Measurements from ENCODE around the gene FOXN3.

The FOXN3 gene

DNA sequence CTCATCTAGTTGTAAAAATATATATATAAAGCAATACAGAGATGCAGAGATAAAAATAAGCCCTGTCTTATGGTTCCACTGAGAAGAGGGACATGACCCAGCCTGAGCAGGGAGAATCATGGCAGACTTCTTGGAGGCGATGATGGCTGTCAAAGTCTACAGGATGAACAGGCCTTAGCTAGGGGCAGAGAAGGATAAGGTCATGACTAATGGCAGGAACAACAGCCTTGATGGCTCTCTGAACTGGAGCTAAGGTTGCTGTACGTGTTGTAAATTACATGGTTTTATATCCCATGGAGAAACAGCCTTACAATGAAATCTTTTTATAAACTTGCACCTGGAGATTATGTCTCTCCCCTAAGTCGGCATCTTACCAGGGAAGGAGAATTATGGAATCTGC lies 32.4 kb downstream of the FOXN3 start:
- no peak overlapping the region for H3K27ac ChIP-seq (ENCODE audit: low read length)
- DNase-seq (ENCODE audit: low read depth, low spot score) = no peak
- no CpG with 5 or more reads among the region's 3 CpGs for WGBS (ENCODE audit: insufficient coverage, insufficient read length)
- no peaks in the 10 kb centered on the region for H3K36me3 ChIP-seq (ENCODE audit: control insufficient read depth, insufficient read depth, low read length)
- peaks cover 4% of the 10 kb centered on the region for H3K4me1 ChIP-seq (ENCODE audit: control insufficient read depth, insufficient read depth, low read length)
- H3K9me3 ChIP-seq (ENCODE audit: control insufficient read depth, insufficient read depth, low read length) = no peaks in the 10 kb centered on the region
- H3K27me3 ChIP-seq (ENCODE audit: control insufficient read depth, insufficient read depth, low read length) = no peaks in the 10 kb centered on the region
- no peak overlapping the region for H3K4me3 ChIP-seq (ENCODE audit: low read length)

DNA sequence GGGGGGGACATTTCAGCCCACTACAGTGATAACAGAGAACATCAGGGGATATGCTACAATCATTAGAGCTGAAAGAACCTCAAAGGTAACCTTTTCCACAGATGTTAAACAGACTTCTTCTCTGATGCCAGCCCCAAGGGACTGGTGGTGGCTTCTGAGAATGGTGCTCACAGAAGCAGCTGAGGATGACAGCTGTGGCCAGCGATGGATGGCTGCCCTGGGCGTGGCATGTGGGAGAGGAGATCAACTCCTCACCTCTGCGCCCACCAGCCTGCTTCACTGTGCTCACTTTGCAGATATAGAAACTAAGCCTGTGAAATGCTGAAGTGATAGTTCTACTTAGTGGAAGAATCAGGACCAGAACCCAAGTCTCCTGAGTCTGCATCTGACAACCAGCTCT lies 33.0 kb downstream of the FOXN3 start:
- DNase-seq (ENCODE audit: low read depth, low spot score) = no peak
- H3K4me3 ChIP-seq (ENCODE audit: low read length) = no peak overlapping the region
- no peaks in the 10 kb centered on the region for H3K27me3 ChIP-seq (ENCODE audit: control insufficient read depth, insufficient read depth, low read length)
- WGBS (ENCODE audit: insufficient coverage, insufficient read length) = no CpG with 5 or more reads among the region's 3 CpGs
- no peaks in the 10 kb centered on the region for H3K9me3 ChIP-seq (ENCODE audit: control insufficient read depth, insufficient read depth, low read length)
- H3K27ac ChIP-seq (ENCODE audit: low read length) = no peak overlapping the region
- peaks cover 4% of the 10 kb centered on the region for H3K4me1 ChIP-seq (ENCODE audit: control insufficient read depth, insufficient read depth, low read length)
- no peaks in the 10 kb centered on the region for H3K36me3 ChIP-seq (ENCODE audit: control insufficient read depth, insufficient read depth, low read length)

- Histone ChIP-seq H3K4me3 (ENCODE audit: low read length) (no peak overlapping the region), H3K4me1 (ENCODE audit: control insufficient read depth, insufficient read depth, low read length) (peaks cover 4% of the 10 kb centered on the region), H3K9me3 (ENCODE audit: control insufficient read depth, insufficient read depth, low read length) (no peaks in the 10 kb centered on the region), H3K27me3 (ENCODE audit: control insufficient read depth, insufficient read depth, low read length) (no peaks in the 10 kb centered on the region), H3K36me3 (ENCODE audit: control insufficient read depth, insufficient read depth, low read length) (no peaks in the 10 kb centered on the region), H3K27ac (ENCODE audit: low read length) (no peak overlapping the region)
- WGBS (ENCODE audit: insufficient coverage, insufficient read length) = no CpG with 5 or more reads among the region's 14 CpGs
- DNase-seq (ENCODE audit: low read depth, low spot score) = no peak
These were observed 33.9 kb downstream of the FOXN3 start for GRCh38 chr14:89382901-89383845.

DNA sequence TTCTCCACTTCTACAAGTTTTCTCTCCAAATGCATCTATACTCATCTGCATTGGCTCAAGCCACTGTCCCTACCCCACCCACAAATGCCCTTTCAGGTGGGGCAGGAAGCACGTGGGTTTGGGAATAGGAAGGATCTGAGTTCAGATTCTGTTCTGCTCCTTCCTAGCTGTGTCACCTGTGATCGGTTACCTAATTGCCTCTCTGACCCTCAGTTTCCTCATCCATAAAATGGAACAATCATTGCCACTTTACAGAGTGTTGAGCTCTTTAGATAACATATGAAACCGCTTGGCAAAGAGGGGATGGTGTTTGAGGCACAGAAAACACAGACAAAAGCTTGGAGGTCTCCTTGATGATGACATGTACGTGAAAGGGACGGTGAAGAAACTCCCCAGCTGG lies 34.5 kb downstream of the FOXN3 start:
- Histone ChIP-seq H3K36me3 (ENCODE audit: control insufficient read depth, insufficient read depth, low read length) (no peaks in the 10 kb centered on the region), H3K4me3 (ENCODE audit: low read length) (no peak overlapping the region), H3K9me3 (ENCODE audit: control insufficient read depth, insufficient read depth, low read length) (no peaks in the 10 kb centered on the region), H3K4me1 (ENCODE audit: control insufficient read depth, insufficient read depth, low read length) (peaks cover 4% of the 10 kb centered on the region), H3K27ac (ENCODE audit: low read length) (no peak overlapping the region), H3K27me3 (ENCODE audit: control insufficient read depth, insufficient read depth, low read length) (no peaks in the 10 kb centered on the region)
- WGBS (ENCODE audit: insufficient coverage, insufficient read length) = no CpG with 5 or more reads among the region's 5 CpGs
- no peak for DNase-seq (ENCODE audit: low read depth, low spot score)

DNA sequence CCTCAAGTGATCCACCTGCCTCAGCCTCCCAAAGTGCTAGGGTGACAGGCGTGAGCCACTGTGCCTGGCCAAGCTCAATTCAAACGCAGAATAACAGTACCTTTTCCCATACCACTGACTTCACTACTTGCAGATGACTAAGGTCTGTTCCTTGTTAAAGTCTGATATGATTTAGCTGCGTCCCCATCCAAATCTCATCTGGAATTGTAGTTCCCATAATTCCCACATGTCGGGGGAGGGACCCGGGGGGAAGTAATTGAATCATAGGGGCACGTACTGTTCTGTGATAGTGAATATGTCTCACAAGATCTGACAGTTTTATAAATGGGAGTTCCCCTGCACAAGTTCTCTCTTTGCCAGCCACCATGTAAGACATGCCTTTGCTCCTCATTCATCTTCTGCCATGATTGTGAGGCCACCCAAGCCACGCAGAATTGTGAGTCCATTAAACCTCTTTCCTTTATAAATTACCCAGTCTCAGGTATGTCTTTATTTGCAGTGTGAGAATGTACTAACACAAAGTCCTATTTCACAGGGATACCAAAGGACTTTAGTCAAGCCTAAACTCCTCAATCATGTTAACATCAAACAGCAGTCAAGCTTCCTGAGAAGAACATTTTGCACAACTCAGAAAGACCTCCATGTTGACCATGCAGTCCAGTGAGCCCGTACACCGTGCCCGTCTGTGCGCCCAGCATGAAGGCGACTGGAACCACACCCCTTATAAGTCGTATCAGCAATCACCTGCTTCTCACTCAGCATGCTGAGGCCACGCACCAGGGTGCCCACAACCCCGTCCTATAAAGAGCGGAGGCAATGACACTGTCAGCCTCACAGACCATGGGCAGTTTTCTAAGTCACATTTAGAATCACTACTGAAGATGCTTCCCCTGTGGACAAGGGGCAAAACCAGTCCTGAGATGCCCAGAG lies 36.9 kb downstream of the FOXN3 start:
- Histone ChIP-seq H3K27ac (ENCODE audit: low read length) (no peak overlapping the region), H3K4me1 (ENCODE audit: control insufficient read depth, insufficient read depth, low read length) (no peaks in the 10 kb centered on the region), H3K4me3 (ENCODE audit: low read length) (no peak overlapping the region), H3K27me3 (ENCODE audit: control insufficient read depth, insufficient read depth, low read length) (no peaks in the 10 kb centered on the region), H3K36me3 (ENCODE audit: control insufficient read depth, insufficient read depth, low read length) (no peaks in the 10 kb centered on the region), H3K9me3 (ENCODE audit: control insufficient read depth, insufficient read depth, low read length) (no peaks in the 10 kb centered on the region)
- no CpG with 5 or more reads among the region's 16 CpGs for WGBS (ENCODE audit: insufficient coverage, insufficient read length)
- DNase-seq (ENCODE audit: low read depth, low spot score) = no peak

GRCh38 chr14:89379006-89379405 lies 38.0 kb downstream of the FOXN3 start:
- Histone ChIP-seq H3K9me3 (ENCODE audit: control insufficient read depth, insufficient read depth, low read length) (no peaks in the 10 kb centered on the region), H3K27me3 (ENCODE audit: control insufficient read depth, insufficient read depth, low read length) (no peaks in the 10 kb centered on the region), H3K4me3 (ENCODE audit: low read length) (no peak overlapping the region), H3K4me1 (ENCODE audit: control insufficient read depth, insufficient read depth, low read length) (no peaks in the 10 kb centered on the region), H3K27ac (ENCODE audit: low read length) (no peak overlapping the region), H3K36me3 (ENCODE audit: control insufficient read depth, insufficient read depth, low read length) (no peaks in the 10 kb centered on the region)
- DNase-seq (ENCODE audit: low read depth, low spot score) = no peak
- no CpG with 5 or more reads among the region's 9 CpGs for WGBS (ENCODE audit: insufficient coverage, insufficient read length)

DNA sequence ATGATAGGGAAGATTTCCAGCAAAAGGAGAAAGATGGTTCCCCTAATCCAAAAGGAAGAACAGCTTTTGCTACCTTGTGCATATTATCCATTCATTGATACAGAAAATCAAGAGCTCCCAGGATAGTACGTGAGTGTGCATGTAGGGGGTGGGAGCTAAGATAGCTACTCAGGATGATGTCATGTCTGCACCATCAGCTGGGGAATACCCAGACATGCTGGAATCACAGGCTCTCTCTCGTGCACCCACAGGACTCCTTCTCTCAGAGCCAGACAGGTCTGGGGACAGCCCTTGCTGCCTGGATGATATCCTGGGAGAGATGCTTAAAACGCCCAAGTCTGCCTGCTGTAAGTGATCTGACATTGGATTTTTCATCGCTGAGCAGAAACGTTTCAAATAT lies 38.9 kb downstream of the FOXN3 start:
- Histone ChIP-seq H3K9me3 (ENCODE audit: control insufficient read depth, insufficient read depth, low read length) (no peaks in the 10 kb centered on the region), H3K4me1 (ENCODE audit: control insufficient read depth, insufficient read depth, low read length) (no peaks in the 10 kb centered on the region), H3K27me3 (ENCODE audit: control insufficient read depth, insufficient read depth, low read length) (no peaks in the 10 kb centered on the region), H3K4me3 (ENCODE audit: low read length) (no peak overlapping the region), H3K36me3 (ENCODE audit: control insufficient read depth, insufficient read depth, low read length) (no peaks in the 10 kb centered on the region), H3K27ac (ENCODE audit: low read length) (no peak overlapping the region)
- DNase-seq (ENCODE audit: low read depth, low spot score) = no peak
- WGBS (ENCODE audit: insufficient coverage, insufficient read length) = no CpG with 5 or more reads among the region's 5 CpGs

DNA sequence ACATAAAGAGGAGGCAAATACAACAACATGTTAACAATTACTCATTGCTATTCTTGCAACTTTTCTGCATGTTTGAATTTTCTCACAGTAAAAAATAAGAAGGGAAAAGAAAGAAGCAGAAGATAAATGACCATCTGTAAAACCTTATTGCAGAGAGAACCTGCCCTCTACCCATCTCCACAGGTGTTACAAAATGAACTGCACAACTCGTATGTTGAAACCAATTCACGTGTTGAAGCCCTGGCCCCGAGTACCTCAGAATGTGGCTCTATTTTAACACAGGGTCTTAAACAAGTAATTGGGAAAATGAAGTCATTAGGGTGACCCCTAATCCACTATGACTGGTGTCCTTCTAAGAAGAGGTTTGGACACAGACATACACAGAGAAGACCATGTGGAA lies 39.5 kb downstream of the FOXN3 start:
- H3K27me3 ChIP-seq (ENCODE audit: control insufficient read depth, insufficient read depth, low read length) = no peaks in the 10 kb centered on the region
- H3K9me3 ChIP-seq (ENCODE audit: control insufficient read depth, insufficient read depth, low read length) = no peaks in the 10 kb centered on the region
- WGBS (ENCODE audit: insufficient coverage, insufficient read length) = no CpG with 5 or more reads among the region's 3 CpGs
- H3K4me1 ChIP-seq (ENCODE audit: control insufficient read depth, insufficient read depth, low read length) = no peaks in the 10 kb centered on the region
- no peak overlapping the region for H3K4me3 ChIP-seq (ENCODE audit: low read length)
- H3K36me3 ChIP-seq (ENCODE audit: control insufficient read depth, insufficient read depth, low read length) = no peaks in the 10 kb centered on the region
- no peak overlapping the region for H3K27ac ChIP-seq (ENCODE audit: low read length)
- no peak for DNase-seq (ENCODE audit: low read depth, low spot score)

DNA sequence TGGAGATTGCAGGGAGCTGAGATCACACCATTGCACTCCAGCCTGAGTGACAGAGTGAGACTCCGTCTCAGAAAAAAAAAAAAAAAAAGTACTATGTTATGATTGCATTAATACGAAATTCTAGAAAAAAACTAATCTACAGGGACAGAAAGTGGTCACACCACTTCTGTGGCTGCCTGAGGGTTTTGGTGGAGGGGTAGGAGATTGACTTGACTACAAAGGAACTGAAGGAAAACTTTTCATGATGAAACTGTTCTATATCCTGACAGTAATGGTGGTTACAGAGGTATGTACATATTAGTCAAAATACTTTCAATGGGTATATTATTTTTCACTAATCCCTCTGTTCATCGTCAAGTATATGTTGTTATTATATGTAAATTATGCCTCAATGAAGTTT lies 42.1 kb downstream of the FOXN3 start:
- H3K9me3 ChIP-seq (ENCODE audit: control insufficient read depth, insufficient read depth, low read length) = no peaks in the 10 kb centered on the region
- no CpG with 5 or more reads among the region's 3 CpGs for WGBS (ENCODE audit: insufficient coverage, insufficient read length)
- H3K4me3 ChIP-seq (ENCODE audit: low read length) = no peak overlapping the region
- no peaks in the 10 kb centered on the region for H3K27me3 ChIP-seq (ENCODE audit: control insufficient read depth, insufficient read depth, low read length)
- no peaks in the 10 kb centered on the region for H3K4me1 ChIP-seq (ENCODE audit: control insufficient read depth, insufficient read depth, low read length)
- no peak for DNase-seq (ENCODE audit: low read depth, low spot score)
- H3K27ac ChIP-seq (ENCODE audit: low read length) = no peak overlapping the region
- H3K36me3 ChIP-seq (ENCODE audit: control insufficient read depth, insufficient read depth, low read length) = no peaks in the 10 kb centered on the region

DNA sequence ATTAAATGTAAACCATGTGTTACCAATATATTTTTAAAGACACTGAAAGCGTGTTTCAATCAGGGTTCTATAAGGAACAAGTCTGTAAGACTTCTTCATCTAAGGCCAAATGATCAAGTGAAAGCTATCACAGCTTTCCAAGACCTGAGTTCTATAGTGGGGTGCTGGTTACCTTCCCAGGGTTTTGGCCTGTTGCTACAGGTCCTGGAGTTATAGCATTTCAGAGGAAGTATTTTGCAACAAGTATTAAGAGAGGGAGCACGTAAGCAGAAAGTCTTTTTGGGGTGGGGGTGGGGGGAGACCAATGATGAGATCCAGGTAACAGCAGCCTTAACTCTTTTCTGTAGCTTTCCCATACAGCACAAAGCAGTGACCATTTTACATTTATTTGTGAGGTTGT lies 43.8 kb downstream of the FOXN3 start:
- no peaks in the 10 kb centered on the region for H3K36me3 ChIP-seq (ENCODE audit: control insufficient read depth, insufficient read depth, low read length)
- no peak overlapping the region for H3K4me3 ChIP-seq (ENCODE audit: low read length)
- 0 out of 2 replicates have a peak, but pooled peaks cover 2% of the 10 kb centered on the region for H3K4me1 ChIP-seq (ENCODE audit: control insufficient read depth, insufficient read depth, low read length)
- no peaks in the 10 kb centered on the region for H3K27me3 ChIP-seq (ENCODE audit: control insufficient read depth, insufficient read depth, low read length)
- DNase-seq (ENCODE audit: low read depth, low spot score) = no peak
- no peaks in the 10 kb centered on the region for H3K9me3 ChIP-seq (ENCODE audit: control insufficient read depth, insufficient read depth, low read length)
- H3K27ac ChIP-seq (ENCODE audit: low read length) = no peak overlapping the region
- WGBS (ENCODE audit: insufficient coverage, insufficient read length) = no CpG with 5 or more reads among the region's 2 CpGs
